Natural killer cell (primary cell): ENCODE data around the gene TRIM69. TPM values are rescaled to one million over a fixed set of nuclear protein-coding genes. Genes with fewer than 3 reads are reported as not detected.
"Not testable (repeated sequence)": the region's sequence is repeated elsewhere in the genome, so short reads cannot be mapped to it uniquely, and the experiment has no call there.

Experiments
- ATAC-seq, 3 donors: fragments of 150-1000 bp in 2 of 3; fragments of 200-7000 bp in 1 of 3; cut with Tn5 transposase; 1 replicate in 1 of 3; 2 replicates in 2 of 3; pipeline ENCODE4 v1.10.0; 2021; ENCODE audit warnings: mild to moderate bottlenecking in 2 of 3, moderate library complexity in 2 of 3
- DNase-seq, 2 donors: peaks; one replicate each; pipeline versions ENCODE4 v3.0.0 to v3.0.0-alpha.2; 2013 to 2021; ENCODE audit warnings: mixed read lengths in 1 of 2
- H3K27ac ChIP-seq: one replicate; pipeline ENCODE4 v1.5.1; 2013; ENCODE audit warnings: mild to moderate bottlenecking, low read length
- H3K27me3 ChIP-seq: one replicate; pipeline ENCODE4 v1.6.1; 2013; ENCODE audit warnings: low read length; ENCODE audit not compliant: control insufficient read depth, insufficient read depth
- H3K36me3 ChIP-seq: one replicate; pipeline ENCODE4 v1.6.1; 2013; ENCODE audit warnings: low read length; ENCODE audit not compliant: control insufficient read depth, insufficient read depth
- H3K4me1 ChIP-seq: one replicate; pipeline ENCODE4 v1.6.1; 2013; ENCODE audit warnings: low read length; ENCODE audit not compliant: control insufficient read depth, insufficient read depth
- H3K4me3 ChIP-seq: one replicate; pipeline ENCODE4 v1.5.1; 2013; ENCODE audit warnings: low read length
- H3K9me3 ChIP-seq: one replicate; pipeline ENCODE4 v1.6.1; 2013; ENCODE audit warnings: low read length; ENCODE audit not compliant: control insufficient read depth, insufficient read depth
- H3K27ac Mint-ChIP-seq, 2 donors: one replicate each; pipeline ENCODE4 v1.8.0; 2022; ENCODE audit warnings: mild to moderate bottlenecking in 2 of 2, mixed read lengths in 2 of 2, moderate library complexity in 1 of 2
- H3K27me3 Mint-ChIP-seq, 2 donors: one replicate each; pipeline ENCODE4 v1.8.0; 2022; ENCODE audit warnings: low read depth in 2 of 2, mixed read lengths in 2 of 2
- H3K36me3 Mint-ChIP-seq: one replicate; pipeline ENCODE4 v1.8.0; 2022; ENCODE audit warnings: mixed read lengths
- H3K4me1 Mint-ChIP-seq, 2 donors: one replicate each; pipeline ENCODE4 v1.8.0; 2022; ENCODE audit warnings: mixed read lengths in 2 of 2
- H3K4me3 Mint-ChIP-seq: one replicate; pipeline ENCODE4 v1.8.0; 2022; ENCODE audit warnings: mild to moderate bottlenecking, moderate library complexity, mixed read lengths
- H3K9me3 Mint-ChIP-seq, 2 donors: one replicate each; pipeline ENCODE4 v1.8.0; 2022; ENCODE audit warnings: mixed read lengths in 2 of 2
- CTCF ChIP-seq: fragments of 200-600 bp; IDR thresholded peaks from one replicate; pipeline ENCODE4 v1.8.0; 2022; ENCODE audit warnings: antibody characterized with exemption
- WGBS: methylation state at CpG from one replicate; pipeline ENCODE4 v1.1.7; 2013; ENCODE audit warnings: missing lambda C conversion rate; ENCODE audit not compliant: insufficient coverage; 5-methylcytosine and 5-hydroxymethylcytosine counted together
- intact Hi-C: fragments of 100-400 bp; cut with micrococcal nuclease; formaldehyde crosslinking; loops from one replicate; pipeline ENCODE4 v1.14.2; 2022
- total RNA-seq, 4 donors: library from RNA; stranded (reverse); fragments of 120-200 nt in 1 of 4; gene quantifications; one replicate each; pipeline versions ENCODE4 v1.2.3 to v1.2.4, GENCODE V29; 2013 to 2022

TRIM69 gene
- total RNA-seq, 3 donors from 2014 or later (not counting 1 experiment from before 2014, with no cell fraction given), result 14.2 to 20.1 (median 16.3) TPM

GRCh38 chr15:44763187-44763586 is 26.9 kb downstream of the TRIM69 start:
- WGBS, result 89% methylated on average over 1 of the region's 2 CpGs
- no peak overlapping the region for H3K27ac Mint-ChIP-seq
- H3K4me1 Mint-ChIP-seq, result no peaks in the 10 kb centered on the region
- no peak overlapping the region for H3K4me3 ChIP-seq
- no peaks in the 10 kb centered on the region for H3K9me3 Mint-ChIP-seq
- TF ChIP-seq CTCF, result no peak
- H3K27me3 Mint-ChIP-seq, result peaks cover 5 to 7% of the 10 kb centered on the region in 2 donors
- no peak for ATAC-seq
- no peaks in the 10 kb centered on the region for H3K36me3 ChIP-seq
- H3K4me3 Mint-ChIP-seq, result no peak overlapping the region
- H3K9me3 ChIP-seq, result no peaks in the 10 kb centered on the region
- intact Hi-C loops, result no loop called here
- DNase-seq, result no peak
- no peaks in the 10 kb centered on the region for H3K27me3 ChIP-seq
- no peak overlapping the region for H3K27ac ChIP-seq
- H3K36me3 Mint-ChIP-seq, result no peaks in the 10 kb centered on the region
- no peaks in the 10 kb centered on the region for H3K4me1 ChIP-seq

- no peaks in the 10 kb centered on the region for H3K36me3 ChIP-seq
- H3K9me3 Mint-ChIP-seq, result no peaks in the 10 kb centered on the region
- intact Hi-C loops, result no loop called here
- H3K4me3 Mint-ChIP-seq, result no peak overlapping the region
- peaks cover 5 to 7% of the 10 kb centered on the region in 2 donors for H3K27me3 Mint-ChIP-seq
- H3K27ac ChIP-seq, result no peak overlapping the region
- no peak for TF ChIP-seq CTCF
- H3K27me3 ChIP-seq, result no peaks in the 10 kb centered on the region
- H3K4me1 ChIP-seq, result no peaks in the 10 kb centered on the region
- H3K9me3 ChIP-seq, result no peaks in the 10 kb centered on the region
- DNase-seq (no peak), ATAC-seq (no peak)
- no peaks in the 10 kb centered on the region for H3K36me3 Mint-ChIP-seq
- no peak overlapping the region for H3K4me3 ChIP-seq
- WGBS, result 78% methylated on average over 3 of the region's 3 CpGs
- H3K4me1 Mint-ChIP-seq, result no peaks in the 10 kb centered on the region
- H3K27ac Mint-ChIP-seq, result no peak overlapping the region
Measured at GRCh38 chr15:44763848-44764247, 27.5 kb downstream of the TRIM69 start.

GRCh38 chr15:44765036-44765435 is 28.7 kb downstream of the TRIM69 start:
- H3K4me1 Mint-ChIP-seq, result no peaks in the 10 kb centered on the region
- no peak for TF ChIP-seq CTCF
- H3K36me3 Mint-ChIP-seq, result no peaks in the 10 kb centered on the region
- intact Hi-C loops, result no loop called here
- no peak overlapping the region for H3K4me3 ChIP-seq
- no peaks in the 10 kb centered on the region for H3K9me3 ChIP-seq
- H3K4me1 ChIP-seq, result no peaks in the 10 kb centered on the region
- ATAC-seq (no peak), DNase-seq (no peak)
- no peak overlapping the region for H3K4me3 Mint-ChIP-seq
- 30% methylated on average over 3 of the region's 3 CpGs for WGBS
- H3K27ac ChIP-seq, result no peak overlapping the region
- H3K27me3 Mint-ChIP-seq, result peaks cover 5 to 7% of the 10 kb centered on the region in 2 donors
- no peaks in the 10 kb centered on the region for H3K36me3 ChIP-seq
- H3K27me3 ChIP-seq, result no peaks in the 10 kb centered on the region
- no peak overlapping the region for H3K27ac Mint-ChIP-seq
- no peaks in the 10 kb centered on the region for H3K9me3 Mint-ChIP-seq

GRCh38 chr15:44769521-44769920 is 33.2 kb downstream of the TRIM69 start:
- no peak for ATAC-seq
- no peak overlapping the region for H3K27ac Mint-ChIP-seq
- no peak overlapping the region for H3K4me3 Mint-ChIP-seq

GRCh38 chr15:44770715-44771114 is 34.4 kb downstream of the TRIM69 start:
- ATAC-seq, H3K36me3 ChIP-seq, H3K27me3 ChIP-seq, H3K27ac ChIP-seq, H3K4me3 ChIP-seq, intact Hi-C loops, H3K9me3 ChIP-seq, H3K27ac Mint-ChIP-seq, H3K4me1 Mint-ChIP-seq, DNase-seq, H3K4me3 Mint-ChIP-seq, H3K4me1 ChIP-seq, H3K27me3 Mint-ChIP-seq: not testable (repeated sequence)
- whole genome bisulfite sequencing, result 70% methylated on average over 5 of the region's 5 CpGs
- peaks cover 0 to 11% of the 10 kb centered on the region in 2 donors for H3K9me3 Mint-ChIP-seq
- H3K36me3 Mint-ChIP-seq, result peaks cover 13% of the 10 kb centered on the region

More at GRCh38 chr15:44769521-44769920, 33.2 kb downstream of the TRIM69 start:
- no peak for DNase-seq
- Mint-ChIP-seq H3K36me3 (peaks cover 13% of the 10 kb centered on the region), H3K9me3 (peaks cover 0 to 11% of the 10 kb centered on the region in 2 donors), H3K4me1 (no peaks in the 10 kb centered on the region), H3K27me3 (peaks cover 3 to 6% of the 10 kb centered on the region in 2 donors)
- H3K36me3 ChIP-seq, result no peaks in the 10 kb centered on the region
- TF ChIP-seq CTCF, result no peak
- WGBS, result 96% methylated on average over 4 of the region's 5 CpGs
- no peaks in the 10 kb centered on the region for H3K4me1 ChIP-seq
- intact Hi-C loops, result no loop called here
- no peaks in the 10 kb centered on the region for H3K9me3 ChIP-seq
- H3K4me3 ChIP-seq, result no peak overlapping the region
- no peaks in the 10 kb centered on the region for H3K27me3 ChIP-seq
- no peak overlapping the region for H3K27ac ChIP-seq
